ENCODE measurements around the gene ANXA11. TPM values are rescaled to one million over a fixed set of nuclear protein-coding genes. Genes with fewer than 3 reads are reported as not detected.
"Not testable (repeated sequence)": the region's sequence is repeated elsewhere in the genome, so short reads cannot be mapped to it uniquely, and the experiment has no call there.

The ANXA11 gene
- total RNA-seq (2014; rRNA removed; shearing (Covaris generic)) (87.8 and 93.9 TPM in 2 replicates), total RNA-seq (2022) (164 and 199 TPM in 2 replicates), Bru-seq, nascent RNA (percentile 76 among the genes with signal in this experiment), BruChase-seq, experiment 1, labeled RNA remaining after a 6-hour chase (percentile 82 among the genes with signal in this experiment), BruChase-seq, experiment 2, labeled RNA remaining after a 2-hour chase (percentile 73 among the genes with signal in this experiment)
- long read RNA-seq, full-length matches to known transcripts: 153 of 247 reads
- long read RNA-seq, partial matches to known transcripts: 49 of 247 reads
- long read RNA-seq, other reads (novel, unspliced or antisense): 45 of 247 reads

DNA sequence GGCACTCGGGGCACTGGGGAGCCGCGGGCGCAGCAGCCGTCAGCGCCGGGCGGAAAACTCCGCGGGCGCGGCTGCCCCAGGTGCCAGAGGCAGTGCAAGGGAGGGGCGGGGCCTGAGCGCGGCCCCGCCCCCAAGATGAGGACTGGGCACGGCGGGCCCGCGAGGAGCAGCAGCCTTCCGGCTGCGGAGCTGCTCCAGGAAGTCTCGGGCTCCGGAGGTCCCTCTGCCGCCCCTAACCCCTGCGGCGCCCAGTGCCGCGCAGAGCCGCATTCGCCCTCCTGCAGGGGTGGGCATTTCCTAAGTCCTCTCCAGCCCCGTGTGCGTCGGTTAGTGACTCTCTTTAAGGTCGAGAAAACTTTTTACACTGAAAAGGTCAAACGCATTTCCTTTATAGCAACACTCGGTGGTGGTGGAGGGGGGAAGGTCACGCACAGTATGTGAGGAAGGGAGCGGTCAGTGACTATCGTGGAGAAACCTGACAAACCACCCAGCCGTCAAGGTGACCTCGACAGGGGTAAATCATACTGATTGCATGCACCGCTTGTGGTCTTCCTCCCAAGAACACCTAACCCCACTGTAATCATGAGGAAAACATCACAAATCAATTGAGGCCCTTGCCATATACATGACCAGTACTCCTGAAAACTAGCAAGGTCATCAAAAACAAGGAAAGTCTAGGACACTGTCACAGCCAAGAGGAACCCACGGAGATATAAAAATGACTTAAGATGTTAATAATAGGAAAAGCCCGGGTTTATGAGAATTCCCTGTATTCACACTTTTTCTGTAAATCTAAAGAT is at the start of gene ANXA11:
TSS of gene ANXA11 (minus strand) at position 61 of the 800 bp plus-strand sequence. CDS start 32,676 bp downstream, outside the sequence.
- Histone ChIP-seq H3K4me2 (ENCODE audit: low read length) (peak within 1 kb of the TSS; percentile 99), H3K36me3 (ENCODE audit: insufficient read depth, low read length) (0 out of 2 replicates have a peak, but pooled peaks cover 5% of the 10 kb centered on the region), H3K4me3 (ENCODE audit: low read depth, low read length, poor library complexity, severe bottlenecking) (peak within 1 kb of the TSS; percentile 80), H3K9me3 (ENCODE audit: low read length) (no peaks in the 10 kb centered on the region), H2AFZ (ENCODE audit: low read length) (peak within 1 kb of the TSS; percentile 96), H4K20me1 (ENCODE audit: insufficient read depth, low read length) (peaks cover 7% of the 10 kb centered on the region; the same call in 1 of the 2 replicates), H3K27ac (ENCODE audit: low read depth, low read length, poor library complexity, severe bottlenecking) (peak within 1 kb of the TSS; percentile 62), H3K79me2 (ENCODE audit: insufficient read depth, low read depth, low read length) (peaks cover 46% of the 10 kb centered on the region), H3K9me2 (ENCODE audit: insufficient read depth, low read length) (no peaks in the 10 kb centered on the region), H3K4me1 (ENCODE audit: insufficient read depth, low read length, poor library complexity, severe bottlenecking) (peaks cover 42% of the 10 kb centered on the region)
- DNase-seq (ENCODE audit: low spot score): peak; percentile 93
- POLR2A ChIA-PET: interaction anchor here (0.6 to 4.2 kb wide), 2 partner anchors 18 to 52 kb away, joined by 3 to 36 read pairs; no protein-coding TSS in a partner anchor
- BruUV-seq (replicated peaks): TSS peak; percentile 89
- CTCF ChIA-PET (ENCODE audit: unreplicated experiment): no interaction called here
- intact Hi-C loops (cut with micrococcal nuclease; ENCODE audit: unreplicated experiment): loop anchor here (1.0 to 10.0 kb wide), 4 partner anchors 18 to 961 kb away; no protein-coding TSS in a partner anchor
- no peak for TF ChIP-seq EZH2phosphoT487 (IDR thresholded peaks at IDR 0.05; ENCODE audit: borderline replicate concordance, low read depth, low read length)
- TF ChIP-seq, protein P1, sequence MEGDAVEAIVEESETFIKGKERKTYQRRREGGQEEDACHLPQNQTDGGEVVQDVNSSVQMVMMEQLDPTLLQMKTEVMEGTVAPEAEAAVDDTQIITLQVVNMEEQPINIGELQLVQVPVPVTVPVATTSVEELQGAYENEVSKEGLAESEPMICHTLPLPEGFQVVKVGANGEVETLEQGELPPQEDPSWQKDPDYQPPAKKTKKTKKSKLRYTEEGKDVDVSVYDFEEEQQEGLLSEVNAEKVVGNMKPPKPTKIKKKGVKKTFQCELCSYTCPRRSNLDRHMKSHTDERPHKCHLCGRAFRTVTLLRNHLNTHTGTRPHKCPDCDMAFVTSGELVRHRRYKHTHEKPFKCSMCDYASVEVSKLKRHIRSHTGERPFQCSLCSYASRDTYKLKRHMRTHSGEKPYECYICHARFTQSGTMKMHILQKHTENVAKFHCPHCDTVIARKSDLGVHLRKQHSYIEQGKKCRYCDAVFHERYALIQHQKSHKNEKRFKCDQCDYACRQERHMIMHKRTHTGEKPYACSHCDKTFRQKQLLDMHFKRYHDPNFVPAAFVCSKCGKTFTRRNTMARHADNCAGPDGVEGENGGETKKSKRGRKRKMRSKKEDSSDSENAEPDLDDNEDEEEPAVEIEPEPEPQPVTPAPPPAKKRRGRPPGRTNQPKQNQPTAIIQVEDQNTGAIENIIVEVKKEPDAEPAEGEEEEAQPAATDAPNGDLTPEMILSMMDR (conservative IDR thresholded peaks at IDR 0.05; ENCODE audit: low read length): no peak

GRCh38 chr10:80254726-80255125 is 49.4 kb upstream of the ANXA11 start:
- H3K4me3 ChIP-seq (ENCODE audit: low read depth, low read length, poor library complexity, severe bottlenecking); BruUV-seq (replicated peaks); intact Hi-C loops (cut with micrococcal nuclease; ENCODE audit: unreplicated experiment); H3K4me2 ChIP-seq (ENCODE audit: low read length); DNase-seq (ENCODE audit: low spot score); H3K27ac ChIP-seq (ENCODE audit: low read depth, low read length, poor library complexity, severe bottlenecking); H4K20me1 ChIP-seq (ENCODE audit: insufficient read depth, low read length); H3K9me3 ChIP-seq (ENCODE audit: low read length); H2AFZ ChIP-seq (ENCODE audit: low read length); H3K36me3 ChIP-seq (ENCODE audit: insufficient read depth, low read length); CTCF ChIA-PET (ENCODE audit: unreplicated experiment); H3K9me2 ChIP-seq (ENCODE audit: insufficient read depth, low read length); H3K79me2 ChIP-seq (ENCODE audit: insufficient read depth, low read depth, low read length); POLR2A ChIA-PET; H3K4me1 ChIP-seq (ENCODE audit: insufficient read depth, low read length, poor library complexity, severe bottlenecking): not testable (repeated sequence)

GRCh38 chr10:80253963-80254271 is 48.6 kb upstream of the ANXA11 start:
- DNase-seq (ENCODE audit: low spot score); H4K20me1 ChIP-seq (ENCODE audit: insufficient read depth, low read length); H3K36me3 ChIP-seq (ENCODE audit: insufficient read depth, low read length); BruUV-seq (replicated peaks); H3K9me3 ChIP-seq (ENCODE audit: low read length); H2AFZ ChIP-seq (ENCODE audit: low read length); intact Hi-C loops (cut with micrococcal nuclease; ENCODE audit: unreplicated experiment); CTCF ChIA-PET (ENCODE audit: unreplicated experiment); H3K27ac ChIP-seq (ENCODE audit: low read depth, low read length, poor library complexity, severe bottlenecking); H3K4me1 ChIP-seq (ENCODE audit: insufficient read depth, low read length, poor library complexity, severe bottlenecking); POLR2A ChIA-PET; H3K9me2 ChIP-seq (ENCODE audit: insufficient read depth, low read length); H3K4me2 ChIP-seq (ENCODE audit: low read length); H3K4me3 ChIP-seq (ENCODE audit: low read depth, low read length, poor library complexity, severe bottlenecking); H3K79me2 ChIP-seq (ENCODE audit: insufficient read depth, low read depth, low read length): not testable (repeated sequence)

All from OCI-LY7 (cell line).